Measurements from ENCODE around the gene PLB1.

PLB1 gene

DNA sequence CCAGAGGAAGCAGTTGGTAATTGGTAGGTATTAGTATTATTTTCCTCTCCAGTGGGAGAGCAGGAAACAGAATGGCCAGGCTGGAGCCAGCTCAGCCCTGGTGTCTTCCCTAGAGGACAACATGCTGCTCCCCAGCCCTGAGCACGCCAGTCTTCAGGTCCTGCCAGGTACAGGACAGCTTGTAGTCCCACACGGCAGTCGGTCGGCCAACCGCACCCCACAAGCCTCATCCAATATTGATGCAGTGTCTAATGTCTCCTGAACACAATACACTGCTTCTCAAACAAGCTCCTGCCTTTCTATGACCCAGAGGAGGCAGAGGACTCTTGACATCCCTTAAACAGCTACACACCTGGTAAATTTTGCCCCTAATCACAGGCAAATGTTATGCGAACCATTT is 184.8 kb downstream of the PLB1 start:
- DNase-seq (ENCODE audit: low read depth in 1 of 2, low spot score in 1 of 2), result no peak

DNA sequence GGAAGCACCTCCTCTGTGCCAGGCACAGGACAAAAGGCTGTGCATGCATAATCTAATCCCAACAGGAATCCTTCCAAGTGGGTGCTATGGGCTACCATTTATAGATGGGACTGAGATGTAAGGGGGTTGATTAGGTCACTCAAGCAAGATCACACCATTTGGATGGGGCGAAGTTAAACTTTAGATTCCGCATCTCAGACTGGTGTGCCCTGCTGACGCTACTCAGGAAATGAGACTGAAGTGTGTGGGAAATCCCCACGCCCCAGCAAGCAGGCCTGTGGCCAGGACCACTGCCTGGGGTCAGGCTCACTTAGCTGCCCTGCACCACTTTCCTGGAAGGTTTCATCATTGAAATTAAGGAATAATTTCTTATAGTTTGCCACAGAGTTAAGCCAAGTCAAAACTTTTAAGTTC is 185.3 kb downstream of the PLB1 start:
- DNase-seq (ENCODE audit: low read depth in 1 of 2, low spot score in 1 of 2), result no peak
- Histone ChIP-seq H3K27me3 (ENCODE audit: insufficient read depth, poor library complexity, severe bottlenecking) (no peaks in the 10 kb centered on the region), H3K4me3 (replicated peaks; ENCODE audit: insufficient read depth, low read length) (no peak overlapping the region), H3K27ac (replicated peaks) (no peak overlapping the region)
- TF ChIP-seq SPI1 (IDR thresholded peaks at IDR 0.05; ENCODE audit: borderline replicate concordance, low read depth), result no peak
- TF ChIP-seq, protein P1, sequence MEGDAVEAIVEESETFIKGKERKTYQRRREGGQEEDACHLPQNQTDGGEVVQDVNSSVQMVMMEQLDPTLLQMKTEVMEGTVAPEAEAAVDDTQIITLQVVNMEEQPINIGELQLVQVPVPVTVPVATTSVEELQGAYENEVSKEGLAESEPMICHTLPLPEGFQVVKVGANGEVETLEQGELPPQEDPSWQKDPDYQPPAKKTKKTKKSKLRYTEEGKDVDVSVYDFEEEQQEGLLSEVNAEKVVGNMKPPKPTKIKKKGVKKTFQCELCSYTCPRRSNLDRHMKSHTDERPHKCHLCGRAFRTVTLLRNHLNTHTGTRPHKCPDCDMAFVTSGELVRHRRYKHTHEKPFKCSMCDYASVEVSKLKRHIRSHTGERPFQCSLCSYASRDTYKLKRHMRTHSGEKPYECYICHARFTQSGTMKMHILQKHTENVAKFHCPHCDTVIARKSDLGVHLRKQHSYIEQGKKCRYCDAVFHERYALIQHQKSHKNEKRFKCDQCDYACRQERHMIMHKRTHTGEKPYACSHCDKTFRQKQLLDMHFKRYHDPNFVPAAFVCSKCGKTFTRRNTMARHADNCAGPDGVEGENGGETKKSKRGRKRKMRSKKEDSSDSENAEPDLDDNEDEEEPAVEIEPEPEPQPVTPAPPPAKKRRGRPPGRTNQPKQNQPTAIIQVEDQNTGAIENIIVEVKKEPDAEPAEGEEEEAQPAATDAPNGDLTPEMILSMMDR (IDR thresholded peaks at IDR 0.05; ENCODE audit: insufficient read depth, low read length), result no peak
- no peak for TF ChIP-seq GABPA (IDR thresholded peaks at IDR 0.05; ENCODE audit: low read depth)
- no peak for TF ChIP-seq REST (IDR thresholded peaks at IDR 0.05; ENCODE audit: insufficient replicate concordance, low read depth)
- no peak for TF ChIP-seq POLR2AphosphoS5 (IDR thresholded peaks at IDR 0.05; ENCODE audit: low read depth)

More for the DNA sequence above, 184.8 kb downstream of the PLB1 start:
- H3K27me3 ChIP-seq (ENCODE audit: insufficient read depth, poor library complexity, severe bottlenecking), result no peaks in the 10 kb centered on the region
- H3K27ac ChIP-seq (replicated peaks), result no peak overlapping the region
- no peak for TF ChIP-seq REST (IDR thresholded peaks at IDR 0.05; ENCODE audit: insufficient replicate concordance, low read depth)
- no peak for TF ChIP-seq SPI1 (IDR thresholded peaks at IDR 0.05; ENCODE audit: borderline replicate concordance, low read depth)
- no peak for TF ChIP-seq GABPA (IDR thresholded peaks at IDR 0.05; ENCODE audit: low read depth)
- TF ChIP-seq POLR2AphosphoS5 (IDR thresholded peaks at IDR 0.05; ENCODE audit: low read depth), result no peak
- TF ChIP-seq, protein P1 (IDR thresholded peaks at IDR 0.05; ENCODE audit: insufficient read depth, low read length), result no peak
- no peak overlapping the region for H3K4me3 ChIP-seq (replicated peaks; ENCODE audit: insufficient read depth, low read length)

DNA sequence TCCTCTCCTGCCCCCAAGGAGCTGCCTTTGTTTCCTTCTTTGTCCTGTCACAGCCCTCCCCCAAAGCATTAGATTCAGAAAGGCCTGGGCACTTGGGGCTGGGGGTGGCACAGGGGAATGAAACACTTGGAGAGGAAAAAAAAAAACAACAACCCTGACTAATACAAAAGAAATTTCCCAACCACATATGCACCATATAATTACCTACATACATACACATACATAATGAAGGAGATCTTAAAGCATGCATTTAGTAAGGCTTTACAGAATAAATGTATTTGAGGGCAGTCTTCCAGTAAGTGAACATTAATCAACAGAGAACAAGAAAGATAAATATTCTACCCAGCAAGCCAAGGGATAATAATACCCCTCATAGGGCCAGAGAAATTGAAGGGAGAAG is 185.7 kb downstream of the PLB1 start:
- no peaks in the 10 kb centered on the region for H3K27me3 ChIP-seq (ENCODE audit: insufficient read depth, poor library complexity, severe bottlenecking)
- TF ChIP-seq REST (IDR thresholded peaks at IDR 0.05; ENCODE audit: insufficient replicate concordance, low read depth), result no peak
- TF ChIP-seq SPI1 (IDR thresholded peaks at IDR 0.05; ENCODE audit: borderline replicate concordance, low read depth), result no peak
- no peak for TF ChIP-seq POLR2AphosphoS5 (IDR thresholded peaks at IDR 0.05; ENCODE audit: low read depth)
- H3K27ac ChIP-seq (replicated peaks), result no peak overlapping the region
- no peak for DNase-seq (ENCODE audit: low read depth in 1 of 2, low spot score in 1 of 2)
- no peak overlapping the region for H3K4me3 ChIP-seq (replicated peaks; ENCODE audit: insufficient read depth, low read length)
